H1 (cell line): ENCODE results near the gene KMT2E. TPM values are rescaled to one million over a fixed set of nuclear protein-coding genes. Genes with fewer than 3 reads are reported as not detected.

Experiments used
- CTCF ChIA-PET: fragments of 300-600 bp; sonication (Branson Sonifier 250); formaldehyde crosslinking; loops from one replicate; lab custom pipeline; 2021; ENCODE audit not compliant: partially characterized antibody; lab: Charles Lee
- POLR2A ChIA-PET: fragments of 300-600 bp; sonication (Branson Sonifier 250); formaldehyde crosslinking; loops from one replicate; lab custom pipeline; 2021; ENCODE audit warnings: inconsistent platforms; ENCODE audit not compliant: partially characterized antibody; lab: Charles Lee
- DNase-seq, 2 experiments: peaks; one replicate each; pipeline versions ENCODE4 v3.0.0 to v3.0.0-alpha.2; 2010 to 2022; ENCODE audit warnings: low spot score in 2 of 2, low read depth in 1 of 2, mixed read lengths in 1 of 2
- FAIRE-seq: peaks from 2 replicates; lab custom pipeline; 2011; peaks lifted over from hg19 to GRCh38; lab: Jason Lieb, UNC
- H2AFZ ChIP-seq: 2 replicates; pipeline ENCODE4 v1.8.1; 2012; ENCODE audit warnings: low read length, inconsistent platforms
- H2AK5ac ChIP-seq: 2 replicates; pipeline ENCODE4 v1.6.1; 2013; ENCODE audit warnings: low read depth, low read length
- H2BK120ac ChIP-seq: replicated peaks from 2 replicates; pipeline ENCODE3; 2013; ENCODE audit warnings: low read depth, low read length, inconsistent platforms
- H2BK12ac ChIP-seq: 2 replicates; pipeline ENCODE4 v1.6.1; 2013; ENCODE audit warnings: low read depth, low read length
- H2BK15ac ChIP-seq: 2 replicates; pipeline ENCODE4 v1.6.1; 2013; ENCODE audit warnings: low read length
- H2BK20ac ChIP-seq: 2 replicates; pipeline ENCODE4 v1.6.1; 2013; ENCODE audit warnings: low read length
- H2BK5ac ChIP-seq: 2 replicates; pipeline ENCODE4 v1.6.1; 2013; ENCODE audit warnings: low read depth, low read length
- H3K14ac ChIP-seq: 2 replicates; pipeline ENCODE4 v1.6.1; 2013; ENCODE audit warnings: inconsistent platforms; ENCODE audit not compliant: insufficient read length
- H3K18ac ChIP-seq: 2 replicates; pipeline ENCODE4 v1.6.1; 2013; ENCODE audit warnings: low read length; ENCODE audit errors: extremely low read depth
- H3K23ac ChIP-seq: 2 replicates; pipeline ENCODE4 v1.6.1; 2013; ENCODE audit warnings: inconsistent platforms; ENCODE audit not compliant: insufficient read length
- H3K23me2 ChIP-seq: 2 replicates; pipeline ENCODE4 v1.6.1; 2013; ENCODE audit warnings: low read depth, low read length
- H3K27ac ChIP-seq: 2 replicates; pipeline ENCODE4 v1.6.1; 2011; ENCODE audit warnings: low read depth, low read length, inconsistent platforms
- H3K27me3 ChIP-seq, 4 experiments: replicated peaks in 1 of 4; 1 replicate in 1 of 4; 2 replicates in 3 of 4; pipeline versions ENCODE4 v1.6.1 to v1.8.1; 2011 to 2013; ENCODE audit warnings: low read length in 3 of 4, mild to moderate bottlenecking in 3 of 4, inconsistent platforms in 2 of 4, mixed read lengths in 2 of 4, moderate library complexity in 1 of 4; ENCODE audit not compliant: control insufficient read depth in 3 of 4, insufficient read depth in 3 of 4; ENCODE audit errors: extremely low read depth in 1 of 4
- H3K36me3 ChIP-seq, 4 experiments: 2 replicates each; pipeline versions ENCODE4 v1.6.1 to v1.8.1; 2011 to 2013; ENCODE audit warnings: mild to moderate bottlenecking in 4 of 4, low read length in 3 of 4, moderate library complexity in 2 of 4, control low read depth in 1 of 4, inconsistent platforms in 1 of 4; ENCODE audit not compliant: insufficient read depth in 4 of 4, control insufficient read depth in 2 of 4
- H3K4ac ChIP-seq: replicated peaks from 2 replicates; pipeline ENCODE3; 2013; ENCODE audit warnings: low read length, low read depth, mixed read lengths, inconsistent platforms; ENCODE audit not compliant: insufficient read length
- H3K4me1 ChIP-seq, 4 experiments: replicated peaks in 1 of 4; 1 replicate in 1 of 4; 2 replicates in 3 of 4; pipeline versions ENCODE4 v1.6.1 to v1.8.1; 2011 to 2013; ENCODE audit warnings: low read length in 3 of 4, inconsistent platforms in 2 of 4, mixed read lengths in 1 of 4; ENCODE audit not compliant: insufficient read depth in 4 of 4, control insufficient read depth in 3 of 4
- H3K4me2 ChIP-seq, 2 experiments: 2 replicates each; pipeline versions ENCODE4 v1.6.1 to v1.8.1; 2011 to 2013; ENCODE audit warnings: low read depth in 2 of 2, low read length in 2 of 2, control low read depth in 1 of 2, inconsistent platforms in 1 of 2, mild to moderate bottlenecking in 1 of 2; ENCODE audit not compliant: insufficient read depth in 1 of 2
- H3K4me3 ChIP-seq, 4 experiments: fragments of 200-600, 300-600 bp in 1 of 4; sonication (generic), shearing (Covaris generic), sonication (Bioruptor Twin) in 1 of 4; 2 replicates each; pipeline versions ENCODE4 v1.5.1 to v1.8.1; 2011 to 2016; ENCODE audit warnings: low read length in 4 of 4, low read depth in 3 of 4, control low read depth in 2 of 4, inconsistent platforms in 2 of 4, mild to moderate bottlenecking in 2 of 4, mixed read lengths in 1 of 4, moderate library complexity in 1 of 4; ENCODE audit not compliant: insufficient read depth in 2 of 4; ENCODE audit errors: extremely low read depth in 1 of 4
- H3K56ac ChIP-seq: replicated peaks from 2 replicates; pipeline ENCODE3; 2013; ENCODE audit warnings: low read depth, mild to moderate bottlenecking, mixed read lengths, low read length, inconsistent platforms; ENCODE audit not compliant: insufficient read length
- H3K79me1 ChIP-seq: 2 replicates; pipeline ENCODE4 v1.6.1; 2013; ENCODE audit warnings: low read depth, low read length, control low read depth
- H3K79me2 ChIP-seq, 2 experiments: 2 replicates each; pipeline versions ENCODE4 v1.6.1 to v1.8.1; 2012 to 2013; ENCODE audit warnings: low read length in 2 of 2, mild to moderate bottlenecking in 2 of 2, inconsistent platforms in 1 of 2; ENCODE audit not compliant: insufficient read depth in 2 of 2, control insufficient read depth in 1 of 2
- H3K9ac ChIP-seq, 4 experiments: replicated peaks in 1 of 4; 1 replicate in 1 of 4; 2 replicates in 3 of 4; pipeline versions ENCODE4 v1.6.1 to v1.8.1; 2011 to 2013; ENCODE audit warnings: low read depth in 3 of 4, low read length in 3 of 4, control low read depth in 2 of 4, mild to moderate bottlenecking in 2 of 4, moderate library complexity in 2 of 4, inconsistent platforms in 1 of 4; ENCODE audit errors: extremely low read depth in 1 of 4
- H3K9me3 ChIP-seq, 2 experiments: 2 replicates each; pipeline versions ENCODE4 v1.6.1 to v1.8.1; 2012 to 2013; ENCODE audit warnings: mild to moderate bottlenecking in 2 of 2, moderate library complexity in 2 of 2, control low read depth in 1 of 2, inconsistent platforms in 1 of 2, low read depth in 1 of 2, low read length in 1 of 2, mixed read lengths in 1 of 2; ENCODE audit not compliant: insufficient read depth in 2 of 2
- H4K20me1 ChIP-seq, 2 experiments: replicated peaks in 1 of 2; 2 replicates each; pipeline versions ENCODE3 to v1.8.1; 2011 to 2013; ENCODE audit warnings: inconsistent platforms in 2 of 2, low read length in 2 of 2, mild to moderate bottlenecking in 1 of 2; ENCODE audit not compliant: insufficient read depth in 2 of 2, control insufficient read depth in 1 of 2
- H4K5ac ChIP-seq: 2 replicates; pipeline ENCODE4 v1.6.1; 2013; ENCODE audit warnings: low read length, low read depth, mixed read lengths, inconsistent platforms; ENCODE audit not compliant: insufficient read length
- H4K8ac ChIP-seq: 2 replicates; pipeline ENCODE4 v1.8.0; 2013; ENCODE audit warnings: mild to moderate bottlenecking, moderate library complexity, low read length, inconsistent platforms; ENCODE audit not compliant: insufficient read depth; ENCODE audit errors: extremely low read depth
- H4K91ac ChIP-seq: replicated peaks from 2 replicates; pipeline ENCODE3; 2013; ENCODE audit warnings: low read length, mixed read lengths, inconsistent platforms; ENCODE audit not compliant: insufficient read length
- ASH2L ChIP-seq: fragments of 200-600, 300-600 bp; sonication (generic); IDR thresholded peaks from one replicate; pipeline ENCODE4 v1.7.1; 2017; ENCODE audit warnings: low read length
- BCL11A ChIP-seq, 2 experiments: IDR thresholded peaks; one replicate each; pipeline ENCODE4 v1.6.1; 2011; ENCODE audit warnings: low read depth in 2 of 2, low read length in 2 of 2, mild to moderate bottlenecking in 2 of 2
- CBX8 ChIP-seq: fragments of 300-800, 300-1000 bp; sonication (generic); IDR thresholded peaks from 2 replicates; pipeline ENCODE4 v1.7.1; 2016; ENCODE audit warnings: low read depth, low read length, borderline replicate concordance
- CTBP2 ChIP-seq: IDR thresholded peaks from 2 replicates; pipeline ENCODE4 v1.7.0; 2011; ENCODE audit warnings: borderline replicate concordance, mild to moderate bottlenecking, moderate library complexity, mixed read lengths, low read length; ENCODE audit not compliant: insufficient read depth, insufficient read length
- EGR1 ChIP-seq: IDR thresholded peaks from 2 replicates; pipeline ENCODE4 v1.6.1; 2011; ENCODE audit warnings: low read depth, low read length, borderline replicate concordance
- SP4 ChIP-seq: IDR thresholded peaks from 2 replicates; pipeline ENCODE4 v1.6.1; 2012; ENCODE audit warnings: low read length, inconsistent platforms
- TAF7 ChIP-seq: optimal IDR thresholded peaks from 2 replicates; pipeline ENCODE3; 2011; ENCODE audit warnings: low read depth, mild to moderate bottlenecking, inconsistent platforms, low read length, moderate library complexity, borderline replicate concordance
- TBP ChIP-seq: IDR thresholded peaks from 2 replicates; pipeline ENCODE4 v1.6.1; 2011; ENCODE audit warnings: low read depth, low read length, improper control_type of control experiment
- TCF12 ChIP-seq: IDR thresholded peaks from 2 replicates; pipeline ENCODE4 v1.6.1; 2011; ENCODE audit warnings: low read depth, mild to moderate bottlenecking, low read length
- TEAD4 ChIP-seq: IDR thresholded peaks from 2 replicates; pipeline ENCODE4 v1.6.1; 2012; ENCODE audit warnings: low read depth, low read length, inconsistent platforms, mixed read lengths
- YY1 ChIP-seq: IDR thresholded peaks from 2 replicates; pipeline ENCODE4 v1.6.1; 2011; ENCODE audit warnings: low read depth, mild to moderate bottlenecking, low read length
- WGBS, 2 experiments: shearing (Covaris generic) in 1 of 2; methylation state at CpG; one replicate each; pipeline versions ENCODE4 v1.1.6 to v1.1.7; 2013 to 2015; ENCODE audit warnings: low lambda C conversion rate in 2 of 2, mixed read lengths in 2 of 2, inconsistent platforms in 1 of 2, low coverage in 1 of 2, missing lambda C conversion rate in 1 of 2; ENCODE audit not compliant: insufficient replicate concordance in 2 of 2, insufficient coverage in 1 of 2, insufficient read length in 1 of 2; ENCODE audit errors: extremely low coverage in 1 of 2, missing lambda C conversion rate in 1 of 2; 5-methylcytosine and 5-hydroxymethylcytosine counted together
- polyA plus RNA-seq, 7 experiments: library from polyadenylated mRNA; depleted of rRNA in 3 of 7; stranded (reverse) in 5 of 7; unstranded in 2 of 7; fragments of >200 nt in 5 of 7; fragments of 200-250 nt in 2 of 7; gene quantifications; 1 replicate in 5 of 7; 2 replicates in 1 of 7; 4 replicates in 1 of 7; pipeline versions ENCODE4 v1.2.1 to v1.2.3, GENCODE V29; 2011 to 2013; ENCODE audit warnings: missing spikeins in 2 of 7, mixed read lengths in 2 of 7
- total RNA-seq: library from RNA; stranded (reverse); fragmentation: NEBNext Ultra II Directional; extraction: Animal tissue kit (Norgen Biotek cat#: 25700); gene quantifications from 2 replicates; pipeline ENCODE4 v1.2.1, GENCODE V29; 2021
- TF ChIP-seq, protein P1 (sequence below), 3 experiments: IDR thresholded peaks; 1 replicate in 2 of 3; 2 replicates in 1 of 3; pipeline versions ENCODE4 v1.5.1 to v1.6.1; 2011; ENCODE audit warnings: low read length in 3 of 3, mild to moderate bottlenecking in 3 of 3, inconsistent platforms in 2 of 3, low read depth in 1 of 3, moderate library complexity in 1 of 3; ENCODE audit not compliant: insufficient read depth in 1 of 3; ENCODE audit errors: control extremely low read depth in 1 of 3

Gene KMT2E
- total and polyA plus RNA-seq, 2 of the 8 experiments (the other 6 are each of a cell fraction or from before 2014, with no cell fraction given) = 10.9 to 45.0 TPM

GRCh38 chr7:105020926-105021325, 6.9 kb downstream of the KMT2E start:
- H4K8ac ChIP-seq = no peak overlapping the region
- no peaks in the 10 kb centered on the region for H3K79me1 ChIP-seq
- H3K23me2 ChIP-seq = no peaks in the 10 kb centered on the region
- H3K23ac ChIP-seq = no peak overlapping the region
- H3K27ac ChIP-seq = no peak overlapping the region
- H3K4me1 ChIP-seq = peaks cover 0 to 11% (median 0%) of the 10 kb centered on the region in 4 experiments; a peak in 1 of 7 replicates
- H2BK120ac ChIP-seq = no peak overlapping the region
- H3K9ac ChIP-seq = no peak overlapping the region
- DNase-seq (no peak), FAIRE-seq (no peak)
- H2BK5ac ChIP-seq = no peak overlapping the region
- peaks cover 12 to 19% of the 10 kb centered on the region in 2 experiments for H4K20me1 ChIP-seq
- no peak overlapping the region for H3K18ac ChIP-seq
- CTCF ChIA-PET = no interaction called here
- H3K14ac ChIP-seq = no peak overlapping the region
- peaks cover 25 to 100% of the 10 kb centered on the region in 2 experiments for H3K79me2 ChIP-seq
- 78% methylated on average over 3 of the region's 3 CpGs; no CpG with 5 or more reads in 1 of the 2 experiments for WGBS, 2 experiments
- no peaks in the 10 kb centered on the region for H3K36me3 ChIP-seq
- H4K5ac ChIP-seq = no peak overlapping the region
- H3K4me3 ChIP-seq = no peak overlapping the region
- no peak overlapping the region for H3K56ac ChIP-seq
- no peak overlapping the region for H2AFZ ChIP-seq
- no peaks in the 10 kb centered on the region for H3K9me3 ChIP-seq
- H2BK15ac ChIP-seq = no peak overlapping the region
- H4K91ac ChIP-seq = no peak overlapping the region
- H2AK5ac ChIP-seq = no peak overlapping the region
- no peak overlapping the region for H3K4ac ChIP-seq
- no peak overlapping the region for H3K4me2 ChIP-seq
- POLR2A ChIA-PET = interaction anchor here (0.5 to 1.2 kb wide), 3 partner anchors 9 to 14 kb away, joined by 3 to 5 read pairs (median 3); no protein-coding TSS in a partner anchor
- H2BK20ac ChIP-seq = no peak overlapping the region
- peaks cover 0 to 1% (median 0%) of the 10 kb centered on the region in 4 experiments; a peak in 1 of 7 replicates for H3K27me3 ChIP-seq
- no peak overlapping the region for H2BK12ac ChIP-seq
- TF ChIP-seq, protein P1, sequence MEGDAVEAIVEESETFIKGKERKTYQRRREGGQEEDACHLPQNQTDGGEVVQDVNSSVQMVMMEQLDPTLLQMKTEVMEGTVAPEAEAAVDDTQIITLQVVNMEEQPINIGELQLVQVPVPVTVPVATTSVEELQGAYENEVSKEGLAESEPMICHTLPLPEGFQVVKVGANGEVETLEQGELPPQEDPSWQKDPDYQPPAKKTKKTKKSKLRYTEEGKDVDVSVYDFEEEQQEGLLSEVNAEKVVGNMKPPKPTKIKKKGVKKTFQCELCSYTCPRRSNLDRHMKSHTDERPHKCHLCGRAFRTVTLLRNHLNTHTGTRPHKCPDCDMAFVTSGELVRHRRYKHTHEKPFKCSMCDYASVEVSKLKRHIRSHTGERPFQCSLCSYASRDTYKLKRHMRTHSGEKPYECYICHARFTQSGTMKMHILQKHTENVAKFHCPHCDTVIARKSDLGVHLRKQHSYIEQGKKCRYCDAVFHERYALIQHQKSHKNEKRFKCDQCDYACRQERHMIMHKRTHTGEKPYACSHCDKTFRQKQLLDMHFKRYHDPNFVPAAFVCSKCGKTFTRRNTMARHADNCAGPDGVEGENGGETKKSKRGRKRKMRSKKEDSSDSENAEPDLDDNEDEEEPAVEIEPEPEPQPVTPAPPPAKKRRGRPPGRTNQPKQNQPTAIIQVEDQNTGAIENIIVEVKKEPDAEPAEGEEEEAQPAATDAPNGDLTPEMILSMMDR (IDR thresholded peaks at IDR 0.05; ENCODE audit: control extremely low read depth in 1 of 3, insufficient read depth in 1 of 3, low read depth in 1 of 3, low read length in 3 of 3) = no peak
- no peak for TF ChIP-seq CBX8
- TF ChIP-seq ASH2L = no peak
- no peak for TF ChIP-seq SP4
- no peak for TF ChIP-seq TBP
- TF ChIP-seq EGR1 = no peak
- no peak for TF ChIP-seq TEAD4
- no peak for TF ChIP-seq TCF12
- no peak for TF ChIP-seq YY1
- no peak for TF ChIP-seq TAF7
- TF ChIP-seq BCL11A (IDR thresholded peaks at IDR 0.05; ENCODE audit: low read depth in 2 of 2, low read length in 2 of 2) = no peak
- TF ChIP-seq CTBP2 = no peak
